ENCODE data around the gene TMEM63C. TPM values are rescaled to one million over a fixed set of nuclear protein-coding genes. Genes with fewer than 3 reads are reported as not detected.
A peak's percentile ranks its signal among the peaks of the same experiment; 100 is the strongest.

Gene TMEM63C
- total RNA-seq = 1.4 TPM

- DNase-seq (ENCODE audit: low spot score) = peak; percentile 40
These were observed at the start of gene TMEM63C for GRCh38 chr14:77181603-77182437. Gene TMEM63C, plus strand, starts transcription at chr14:77181798. Its CDS starts 37,016 bp downstream, at chr14:77218814.

GRCh38 chr14:77131871-77132486 lies 49.6 kb upstream of the TMEM63C start:
- no peak for DNase-seq (ENCODE audit: low spot score)

- peak; percentile 75 for DNase-seq (ENCODE audit: low spot score)
These were observed 47.8 kb upstream of the TMEM63C start for GRCh38 chr14:77133720-77134338.

- no peak for DNase-seq (ENCODE audit: low spot score)
These were observed 42.6 kb upstream of the TMEM63C start for GRCh38 chr14:77139022-77139421.

GRCh38 chr14:77139540-77140358 lies 41.8 kb upstream of the TMEM63C start:
- DNase-seq (ENCODE audit: low spot score) = no peak

GRCh38 chr14:77140359-77141213 lies 41.0 kb upstream of the TMEM63C start:
- DNase-seq (ENCODE audit: low spot score) = no peak

GRCh38 chr14:77141214-77142004 lies 40.2 kb upstream of the TMEM63C start, which contains the start of gene ZDHHC22:
Gene ZDHHC22, minus strand, starts transcription at chr14:77141791. Its CDS starts 2,053 bp downstream, at chr14:77139738.
- DNase-seq (ENCODE audit: low spot score) = no peak

GRCh38 chr14:77142005-77142800 lies 39.4 kb upstream of the TMEM63C start:
- DNase-seq (ENCODE audit: low spot score) = no peak

GRCh38 chr14:77143071-77143470 lies 38.5 kb upstream of the TMEM63C start:
- DNase-seq (ENCODE audit: low spot score) = no peak

- no peak for DNase-seq (ENCODE audit: low spot score)
These were observed 37.0 kb upstream of the TMEM63C start for GRCh38 chr14:77144412-77145115.

- DNase-seq (ENCODE audit: low spot score) = no peak
These were observed 35.4 kb upstream of the TMEM63C start for GRCh38 chr14:77145975-77146740.

GRCh38 chr14:77148510-77149231 lies 32.9 kb upstream of the TMEM63C start:
- no peak for DNase-seq (ENCODE audit: low spot score)

GRCh38 chr14:77151245-77151644 lies 30.4 kb upstream of the TMEM63C start:
- no peak for DNase-seq (ENCODE audit: low spot score)

GRCh38 chr14:77151918-77152588 lies 29.5 kb upstream of the TMEM63C start:
- no peak for DNase-seq (ENCODE audit: low spot score)

GRCh38 chr14:77153802-77154201 lies 27.8 kb upstream of the TMEM63C start:
- no peak for DNase-seq (ENCODE audit: low spot score)

- no peak for DNase-seq (ENCODE audit: low spot score)
These were observed 27.2 kb upstream of the TMEM63C start for GRCh38 chr14:77154421-77154820.

Measured in mucosa of gallbladder (tissue), 1 donor.